DND-41 (cell line): ENCODE data around the gene COL4A1.

Experiments
- EZH2 ChIP-seq: IDR thresholded peaks from 3 replicates; pipeline ENCODE4 v1.6.1; 2012; ENCODE audit warnings: borderline replicate concordance, low read depth, mild to moderate bottlenecking, moderate library complexity, low read length, inconsistent platforms; ENCODE audit not compliant: severe bottlenecking
- TF ChIP-seq, protein P1 (sequence below): IDR thresholded peaks from 2 replicates; pipeline ENCODE4 v1.5.1; 2012; ENCODE audit warnings: borderline replicate concordance, low read length, moderate library complexity, mild to moderate bottlenecking; ENCODE audit not compliant: poor library complexity, severe bottlenecking; ENCODE audit errors: extremely low read depth

- TF ChIP-seq, protein P1, sequence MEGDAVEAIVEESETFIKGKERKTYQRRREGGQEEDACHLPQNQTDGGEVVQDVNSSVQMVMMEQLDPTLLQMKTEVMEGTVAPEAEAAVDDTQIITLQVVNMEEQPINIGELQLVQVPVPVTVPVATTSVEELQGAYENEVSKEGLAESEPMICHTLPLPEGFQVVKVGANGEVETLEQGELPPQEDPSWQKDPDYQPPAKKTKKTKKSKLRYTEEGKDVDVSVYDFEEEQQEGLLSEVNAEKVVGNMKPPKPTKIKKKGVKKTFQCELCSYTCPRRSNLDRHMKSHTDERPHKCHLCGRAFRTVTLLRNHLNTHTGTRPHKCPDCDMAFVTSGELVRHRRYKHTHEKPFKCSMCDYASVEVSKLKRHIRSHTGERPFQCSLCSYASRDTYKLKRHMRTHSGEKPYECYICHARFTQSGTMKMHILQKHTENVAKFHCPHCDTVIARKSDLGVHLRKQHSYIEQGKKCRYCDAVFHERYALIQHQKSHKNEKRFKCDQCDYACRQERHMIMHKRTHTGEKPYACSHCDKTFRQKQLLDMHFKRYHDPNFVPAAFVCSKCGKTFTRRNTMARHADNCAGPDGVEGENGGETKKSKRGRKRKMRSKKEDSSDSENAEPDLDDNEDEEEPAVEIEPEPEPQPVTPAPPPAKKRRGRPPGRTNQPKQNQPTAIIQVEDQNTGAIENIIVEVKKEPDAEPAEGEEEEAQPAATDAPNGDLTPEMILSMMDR: no peak
- TF ChIP-seq EZH2: no peak
Observed at GRCh38 chr13:110350509-110350908, 43.6 kb upstream of the COL4A1 start.
